OCI-LY7 (cell line): ENCODE measurements around the gene SMNDC1.

ENCODE experiments used
- CTCF ChIP-seq: fragments of 200-600 bp; sonication (generic); conservative IDR thresholded peaks from 2 replicates; pipeline ENCODE4 v1.5.1; 2014; ENCODE audit warnings: mild to moderate bottlenecking, antibody characterized with exemption, low read length, moderate library complexity, mixed read lengths
- EZH2phosphoT487 ChIP-seq: fragments of 200-600 bp; sonication (generic); IDR thresholded peaks from 2 replicates; pipeline ENCODE4 v1.6.1; 2018; ENCODE audit warnings: low read depth, borderline replicate concordance, mild to moderate bottlenecking, mixed run types, antibody characterized with exemption, low read length, moderate library complexity, mixed read lengths

DNA sequence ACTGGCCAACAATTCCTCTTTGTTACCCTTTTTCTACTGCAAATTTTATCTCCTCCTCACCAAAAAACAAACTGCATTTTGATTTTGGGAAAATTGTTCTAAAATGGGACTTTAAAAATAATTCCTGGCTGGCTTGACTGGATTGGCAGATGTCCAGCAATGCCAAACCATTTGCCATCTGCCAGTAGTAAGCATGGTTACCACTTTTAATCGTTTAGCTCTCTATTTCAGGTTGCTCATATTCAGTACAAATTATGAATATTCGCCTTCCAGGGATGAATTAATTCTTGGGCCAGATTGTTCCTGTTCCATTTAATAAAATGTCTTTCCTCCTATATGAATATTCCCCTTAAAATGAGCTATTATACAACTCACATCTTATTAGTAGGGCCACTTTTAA is 35.7 kb downstream of the SMNDC1 start:
- TF ChIP-seq EZH2phosphoT487 (no peak), CTCF (no peak)
